Gastroesophageal sphincter (tissue), 3 donors: ENCODE data around the gene CCL18.
"Not testable (repeated sequence)": the region's sequence is repeated elsewhere in the genome, so short reads cannot be mapped to it uniquely, and the experiment has no call there.

Experiments
- CTCF ChIP-seq, 4 experiments: fragments of 200-600 bp in 2 of 4; fragments of 450-650 bp in 2 of 4; sonication (generic) in 1 of 4; IDR thresholded peaks; one replicate each; pipeline ENCODE4 v1.5.1; 2017 to 2019; ENCODE audit warnings: antibody characterized with exemption in 4 of 4, mild to moderate bottlenecking in 2 of 4, moderate library complexity in 2 of 4
- EP300 ChIP-seq: sonication (generic); formaldehyde crosslinking; IDR thresholded peaks from one replicate; pipeline ENCODE4 v1.6.1; 2017; ENCODE audit warnings: antibody characterized with exemption, mild to moderate bottlenecking
- POLR2A ChIP-seq, 2 donors: fragments of 450-650 bp; IDR thresholded peaks; one replicate each; pipeline ENCODE4 v1.6.1; 2017; ENCODE audit warnings: antibody characterized with exemption in 2 of 2, mild to moderate bottlenecking in 2 of 2, moderate library complexity in 1 of 2
- POLR2AphosphoS5 ChIP-seq: sonication (generic); formaldehyde crosslinking; IDR thresholded peaks from one replicate; pipeline ENCODE4 v1.6.1; 2017; ENCODE audit warnings: antibody characterized with exemption

DNA sequence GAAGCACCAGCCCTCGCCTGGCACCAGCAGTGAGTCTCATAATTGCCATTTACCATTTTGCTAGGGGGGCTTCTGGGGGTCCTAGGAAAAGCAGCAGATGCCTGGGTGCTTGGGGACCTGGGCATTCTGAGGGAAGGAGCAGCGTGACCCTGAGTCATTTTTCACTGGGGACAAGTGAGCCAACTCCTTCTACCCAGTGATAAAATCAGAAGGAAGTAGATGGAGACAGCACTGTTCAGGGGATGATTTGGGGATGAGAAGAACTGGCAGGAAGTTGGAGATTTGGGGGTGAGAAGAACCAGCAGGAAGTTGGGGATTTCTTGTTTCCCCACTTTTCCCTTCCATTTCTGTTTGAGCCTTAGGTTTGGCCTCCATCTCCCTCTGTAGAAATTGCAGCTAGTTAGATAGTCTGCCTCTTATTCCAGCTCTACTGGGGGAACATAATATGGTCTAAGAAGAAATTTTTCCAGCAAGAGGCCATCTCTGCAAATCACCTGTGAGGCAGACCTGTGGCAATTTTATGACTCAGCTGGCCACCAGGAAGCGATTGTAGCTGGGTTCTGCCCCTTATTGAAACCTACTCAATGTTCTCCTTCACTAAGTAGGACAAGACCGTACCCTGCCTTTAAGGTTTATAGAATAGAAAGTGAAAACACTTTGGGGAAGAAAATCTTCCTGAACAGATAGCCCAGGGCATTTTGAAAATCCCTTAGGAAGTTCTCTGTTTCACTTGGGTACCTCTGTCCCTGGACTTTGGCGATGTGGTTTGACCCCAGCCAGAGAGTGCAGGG, 17.8 kb downstream of the CCL18 start:
- not testable (repeated sequence) for TF ChIP-seq CTCF (IDR thresholded peaks at IDR 0.05); POLR2A (IDR thresholded peaks at IDR 0.05); POLR2AphosphoS5; EP300
